ENCODE measurements around the gene ERG28.

Gene ERG28

GRCh38 chr14:75658957-75659356 is 1.7 kb downstream of the ERG28 start:
- no peak for DNase-seq (ENCODE audit: low read depth in 2 of 2)

GRCh38 chr14:75657331-75657730 is 3.3 kb downstream of the ERG28 start:
- DNase-seq (ENCODE audit: low read depth in 2 of 2) = no peak

- no peak for DNase-seq (ENCODE audit: low read depth in 2 of 2)
Measured at GRCh38 chr14:75655235-75655634, 5.4 kb downstream of the ERG28 start.

- DNase-seq (ENCODE audit: low read depth in 2 of 2) = peak; percentile 66 to 77
Measured at GRCh38 chr14:75654127-75654732, 6.4 kb downstream of the ERG28 start.

GRCh38 chr14:75653563-75653962 is 7.1 kb downstream of the ERG28 start:
- DNase-seq (ENCODE audit: low read depth in 2 of 2) = no peak

- DNase-seq (ENCODE audit: low read depth in 2 of 2) = no peak
Measured at GRCh38 chr14:75650253-75651058, 10.2 kb downstream of the ERG28 start.

- DNase-seq (ENCODE audit: low read depth in 2 of 2) = no peak
Measured at GRCh38 chr14:75649773-75650172, 10.9 kb downstream of the ERG28 start.

- no peak for DNase-seq (ENCODE audit: low read depth in 2 of 2)
Measured at GRCh38 chr14:75649337-75649736, 11.3 kb downstream of the ERG28 start.

- no peak for DNase-seq (ENCODE audit: low read depth in 2 of 2)
Measured at GRCh38 chr14:75648066-75648838, 12.4 kb downstream of the ERG28 start.

- no peak for DNase-seq (ENCODE audit: low read depth in 2 of 2)
Measured at GRCh38 chr14:75647640-75648039, 13.0 kb downstream of the ERG28 start.

- DNase-seq (ENCODE audit: low read depth in 2 of 2) = no peak
Measured at GRCh38 chr14:75646762-75647161, 13.9 kb downstream of the ERG28 start.

- DNase-seq (ENCODE audit: low read depth in 2 of 2) = no peak
Measured at GRCh38 chr14:75645056-75645455, 15.6 kb downstream of the ERG28 start.

- DNase-seq (ENCODE audit: low read depth in 2 of 2) = no peak
Measured at GRCh38 chr14:75643985-75644384, 16.7 kb downstream of the ERG28 start.

- DNase-seq (ENCODE audit: low read depth in 2 of 2) = no peak
Measured at GRCh38 chr14:75640876-75641275, 19.8 kb downstream of the ERG28 start.

GRCh38 chr14:75636100-75636692 is 24.5 kb downstream of the ERG28 start:
- no peak for DNase-seq (ENCODE audit: low read depth in 2 of 2)

- DNase-seq (ENCODE audit: low read depth in 2 of 2) = no peak
Measured at GRCh38 chr14:75634848-75635247, 25.8 kb downstream of the ERG28 start.

GRCh38 chr14:75631453-75631831 is 29.2 kb downstream of the ERG28 start:
- DNase-seq (ENCODE audit: low read depth in 2 of 2) = no peak

GRCh38 chr14:75630695-75631452 is 29.8 kb downstream of the ERG28 start:
- DNase-seq (ENCODE audit: low read depth in 2 of 2) = no peak

- DNase-seq (ENCODE audit: low read depth in 2 of 2) = no peak
Measured at GRCh38 chr14:75628816-75629215, 31.9 kb downstream of the ERG28 start.

- no peak for DNase-seq (ENCODE audit: low read depth in 2 of 2)
Measured at GRCh38 chr14:75627406-75627805, 33.3 kb downstream of the ERG28 start.

GRCh38 chr14:75626863-75627262 is 33.8 kb downstream of the ERG28 start:
- no peak for DNase-seq (ENCODE audit: low read depth in 2 of 2)

GRCh38 chr14:75626396-75626795 is 34.3 kb downstream of the ERG28 start:
- DNase-seq (ENCODE audit: low read depth in 2 of 2) = no peak
